Measurements from ENCODE around the gene KLK4.

DNA sequence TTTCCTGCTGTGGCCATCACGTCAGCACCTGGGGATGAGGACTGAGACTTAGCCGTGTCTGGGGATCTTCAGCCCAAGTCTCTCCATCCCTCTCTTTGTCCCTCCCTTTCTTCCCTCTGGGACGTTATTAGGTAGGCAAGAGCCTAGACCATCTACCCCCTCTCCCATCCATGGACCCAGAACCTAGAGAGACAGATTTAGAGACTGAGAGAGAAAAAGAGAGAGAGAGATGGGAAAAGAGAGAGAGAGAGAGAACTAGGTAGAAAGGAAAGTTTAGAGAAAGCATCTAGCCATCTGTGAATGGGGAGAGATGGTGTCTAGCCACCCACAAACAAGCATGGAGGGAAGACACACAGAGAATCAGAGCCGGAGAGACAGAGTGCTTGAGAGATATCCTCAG, 473 bp downstream of the KLK4 start:
- no peak for TF ChIP-seq SP1 (IDR thresholded peaks at IDR 0.05; ENCODE audit: low read depth, low read length)
- TF ChIP-seq, protein P1, sequence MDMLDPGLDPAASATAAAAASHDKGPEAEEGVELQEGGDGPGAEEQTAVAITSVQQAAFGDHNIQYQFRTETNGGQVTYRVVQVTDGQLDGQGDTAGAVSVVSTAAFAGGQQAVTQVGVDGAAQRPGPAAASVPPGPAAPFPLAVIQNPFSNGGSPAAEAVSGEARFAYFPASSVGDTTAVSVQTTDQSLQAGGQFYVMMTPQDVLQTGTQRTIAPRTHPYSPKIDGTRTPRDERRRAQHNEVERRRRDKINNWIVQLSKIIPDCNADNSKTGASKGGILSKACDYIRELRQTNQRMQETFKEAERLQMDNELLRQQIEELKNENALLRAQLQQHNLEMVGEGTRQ (IDR thresholded peaks at IDR 0.05; ENCODE audit: borderline replicate concordance, low read depth, low read length), result no peak

Measured in GM12878 (cell line).